HG02798 (cell line): ENCODE results near the gene BEND3.
"Not testable (repeated sequence)": the region's sequence is repeated elsewhere in the genome, so short reads cannot be mapped to it uniquely, and the experiment has no call there.

Experiments
- ATAC-seq: cut with Tn5 transposase; IDR thresholded peaks from one replicate; pipeline ENCODE4 v1.9.1; 2021; ENCODE audit warnings: mild to moderate bottlenecking; ENCODE audit not compliant: unreplicated experiment, poor library complexity

Gene BEND3

DNA sequence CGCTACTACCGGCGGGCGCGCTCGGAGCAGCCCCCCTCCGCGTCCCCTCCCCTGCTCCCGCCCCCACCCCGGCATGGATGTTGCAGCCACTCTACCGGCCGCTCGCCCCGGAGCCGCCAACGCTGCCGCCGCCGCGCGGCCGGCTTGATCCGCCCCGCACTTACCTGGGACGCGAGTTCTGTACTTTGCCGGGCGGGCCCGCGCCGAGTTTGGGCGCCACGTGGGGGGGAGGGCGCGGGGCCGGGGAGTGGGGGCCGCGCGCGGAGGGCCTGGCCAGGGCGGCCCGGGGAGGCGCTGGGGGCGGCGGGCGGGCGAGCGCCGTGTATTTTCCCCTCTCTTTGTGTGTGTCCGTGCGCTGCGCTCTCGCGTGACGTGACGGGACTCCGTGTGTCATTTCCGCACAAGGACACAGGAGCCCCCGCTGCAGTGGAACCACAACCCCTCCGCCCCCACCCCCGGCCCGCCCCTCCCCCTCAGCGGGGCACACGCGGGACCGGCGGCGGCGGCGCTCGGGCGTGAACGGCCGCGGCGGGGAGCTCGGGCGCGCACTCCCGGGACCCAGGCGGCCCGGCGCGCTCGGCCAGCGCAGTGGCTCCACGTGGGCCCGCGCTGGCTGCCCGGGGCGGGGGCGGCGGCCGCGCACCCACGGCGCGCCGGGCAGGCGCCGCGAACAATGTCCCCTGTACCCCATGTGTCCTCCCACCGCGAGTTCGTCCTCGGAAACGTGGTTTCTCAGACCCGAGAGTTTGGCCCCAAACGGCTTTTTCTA lies at the start of gene BEND3:
TSS of gene BEND3 (minus strand) at position 590 of the 769 bp plus-strand sequence. CDS start 16,230 bp downstream, outside the sequence.
- ATAC-seq: peak; percentile 29

DNA sequence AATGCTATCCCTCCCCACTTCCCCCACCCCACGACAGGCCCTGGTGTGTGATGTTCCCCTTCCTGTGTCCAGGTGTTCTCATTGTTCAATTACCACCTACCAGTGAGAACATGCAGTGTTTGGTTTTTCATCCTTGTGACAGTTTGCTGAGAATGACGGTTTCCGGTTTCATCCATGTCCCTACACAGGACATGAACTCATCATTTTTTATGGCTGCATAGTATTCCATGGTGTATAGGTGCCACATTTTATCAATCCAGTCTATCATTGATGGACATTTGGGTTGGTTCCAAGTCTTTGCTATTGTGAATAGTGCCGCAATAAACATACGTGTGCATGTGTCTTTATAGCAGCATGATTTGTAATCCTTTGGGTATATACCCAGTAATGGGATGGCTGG lies 49.0 kb upstream of the BEND3 start:
- ATAC-seq: not testable (repeated sequence)

DNA sequence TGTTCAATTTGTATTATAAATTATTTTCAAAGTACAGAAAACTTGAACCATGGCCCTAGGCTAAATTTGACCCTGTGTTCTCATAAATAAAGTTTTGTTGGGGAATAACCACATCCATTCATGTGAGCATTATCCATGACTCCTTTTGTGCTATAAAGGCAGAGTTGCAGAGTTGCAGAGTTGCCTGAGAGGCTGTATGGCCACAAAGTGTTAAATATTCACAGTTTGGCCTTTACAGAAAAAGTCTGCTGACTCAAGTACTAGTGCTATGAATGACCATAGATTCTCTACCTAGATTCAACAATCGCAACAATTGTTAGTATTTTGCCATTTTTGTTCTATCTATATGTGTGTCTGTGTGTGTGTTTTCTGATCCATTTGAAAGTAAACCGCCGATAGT lies 46.2 kb upstream of the BEND3 start:
- ATAC-seq: no peak

DNA sequence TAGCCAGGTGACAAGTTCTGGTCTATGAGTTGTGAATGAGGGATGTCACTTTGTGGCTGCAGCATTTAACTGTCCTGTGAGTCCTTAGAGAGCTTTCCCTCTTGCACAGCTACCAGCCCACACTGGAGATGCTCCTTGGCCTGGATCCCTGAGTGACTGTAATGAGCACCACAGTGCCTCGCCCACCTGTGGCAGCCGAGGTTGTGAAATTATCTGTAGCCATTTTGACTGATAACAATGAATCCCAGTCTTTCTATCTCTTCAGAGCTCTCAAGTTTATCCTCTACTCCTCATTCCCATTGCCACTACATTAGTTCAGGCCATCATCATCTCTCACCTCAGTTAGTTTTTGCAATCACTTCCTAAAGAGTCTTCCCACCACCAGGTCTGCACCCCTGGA lies 41.3 kb upstream of the BEND3 start:
- ATAC-seq: no peak

DNA sequence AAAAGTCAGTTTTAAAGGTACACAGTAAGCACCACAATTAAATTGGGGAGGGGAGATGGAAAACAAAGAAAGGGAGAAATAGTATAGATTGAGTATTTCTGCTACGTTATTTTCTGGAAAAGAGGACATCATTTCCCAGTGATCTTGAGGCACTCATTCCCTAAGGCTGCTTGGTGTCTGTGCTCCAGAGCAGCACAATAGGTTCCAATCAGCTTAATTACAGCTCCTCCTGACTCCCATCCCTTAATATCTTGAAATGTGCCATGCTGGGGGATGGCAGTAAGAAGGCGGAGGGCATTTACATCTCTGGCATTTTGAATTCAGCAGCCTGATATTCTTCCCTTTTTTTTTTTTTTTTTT lies 39.5 kb upstream of the BEND3 start:
- ATAC-seq: no peak

DNA sequence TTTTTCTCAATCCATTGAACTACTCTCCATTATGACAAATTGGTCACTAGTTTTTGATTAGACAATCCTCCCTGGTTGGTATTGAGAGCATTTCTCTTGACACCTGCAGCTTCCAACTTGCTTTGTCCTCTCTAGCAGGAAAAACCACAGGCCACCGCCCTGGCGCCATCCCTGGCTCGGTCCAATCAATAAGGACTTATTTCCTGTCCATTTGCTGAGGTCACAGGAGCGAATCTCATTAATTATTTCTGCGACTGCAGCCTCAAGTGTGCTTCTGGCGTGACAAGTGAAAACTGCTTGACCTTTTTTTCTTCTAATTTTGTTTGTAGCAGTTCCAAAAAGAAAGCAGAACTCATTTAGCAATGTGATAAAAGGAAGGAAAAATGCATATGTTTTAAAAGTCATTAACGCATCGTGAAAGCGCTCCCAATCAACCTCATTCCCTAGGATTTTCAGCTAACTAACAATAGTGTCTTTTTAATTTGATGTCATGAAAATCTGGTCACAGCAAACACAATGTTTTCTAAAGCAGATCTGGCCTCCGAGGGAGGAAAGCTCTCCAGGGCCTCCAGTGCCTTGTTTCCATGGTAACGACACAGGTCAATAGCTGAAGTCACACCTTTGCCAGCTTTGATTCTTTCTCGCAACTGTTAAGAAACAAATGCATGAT lies 39.0 kb upstream of the BEND3 start:
- no peak for ATAC-seq

DNA sequence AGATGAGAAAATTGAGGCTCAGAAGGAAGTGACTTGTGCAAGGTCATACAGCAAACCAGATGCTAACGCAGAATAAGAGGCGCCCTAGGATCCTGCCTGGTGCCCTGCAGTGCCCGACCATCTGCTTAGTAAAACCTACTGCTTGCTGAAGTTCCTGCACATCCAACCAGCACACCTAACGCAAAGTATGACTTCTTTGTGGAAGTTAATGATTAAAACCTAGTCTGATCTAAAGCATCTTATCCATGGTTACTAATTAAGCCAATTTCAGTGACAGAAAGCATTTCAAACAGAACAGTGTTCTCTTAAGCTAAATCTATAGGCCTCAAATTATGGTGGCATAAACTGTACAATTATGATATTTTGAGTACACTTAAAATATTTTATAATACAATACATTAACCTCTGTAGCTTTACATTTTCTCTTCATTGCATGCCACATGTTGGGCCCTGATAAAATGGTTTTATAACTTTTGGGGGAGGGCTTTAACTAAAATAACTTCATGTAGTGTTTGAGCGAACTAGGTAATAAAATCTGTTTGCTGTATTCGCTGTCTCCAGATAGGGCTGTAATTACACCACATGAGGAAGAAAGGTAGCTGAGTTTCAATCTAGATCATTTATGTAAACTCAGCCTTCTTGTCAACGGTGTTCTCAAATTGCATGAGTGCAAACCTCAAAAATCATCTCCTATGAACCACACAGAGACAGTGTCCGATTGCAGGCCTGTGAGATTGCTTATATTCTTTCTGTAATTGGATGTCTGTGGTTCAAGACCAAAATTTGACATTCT lies 37.5 kb upstream of the BEND3 start:
- ATAC-seq: no peak

DNA sequence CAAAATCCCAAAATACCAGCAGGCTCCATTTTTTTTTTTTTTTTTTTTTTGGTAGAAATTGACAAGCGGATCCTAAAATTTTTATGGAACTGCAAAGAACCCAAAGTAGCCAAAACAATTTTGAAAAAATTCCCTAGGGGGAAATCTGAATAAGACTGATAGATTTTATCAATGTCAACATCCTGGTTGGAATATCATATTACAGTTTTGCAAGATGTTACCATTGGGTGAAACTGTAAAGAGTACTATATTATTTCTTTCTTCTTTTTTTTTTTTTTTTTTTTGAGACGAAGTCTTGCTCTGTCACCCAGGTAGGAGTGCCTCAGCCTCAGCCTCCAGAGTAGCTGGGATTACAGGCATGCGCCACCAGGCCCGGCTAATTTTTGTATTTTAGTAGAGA lies 29.4 kb upstream of the BEND3 start:
- ATAC-seq: no peak

DNA sequence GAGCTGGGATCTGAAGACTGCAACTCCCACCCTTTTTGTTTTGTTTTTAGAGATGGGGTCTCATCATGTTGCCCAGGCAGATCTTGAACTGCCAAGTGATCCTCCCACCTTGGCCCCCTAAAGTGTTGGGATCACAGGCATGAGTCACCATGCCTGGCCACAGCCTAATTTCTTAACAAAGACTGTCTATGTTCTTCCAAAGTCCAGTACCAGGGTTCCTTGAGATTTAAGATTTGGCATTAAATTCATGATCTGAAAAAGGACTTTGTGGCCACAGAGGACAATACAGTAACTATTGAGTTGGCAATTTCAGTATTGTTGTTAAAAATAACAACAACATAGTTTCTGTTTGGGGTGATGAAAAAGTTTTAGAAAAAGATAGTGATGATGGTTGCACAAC lies 28.7 kb upstream of the BEND3 start:
- no peak for ATAC-seq

DNA sequence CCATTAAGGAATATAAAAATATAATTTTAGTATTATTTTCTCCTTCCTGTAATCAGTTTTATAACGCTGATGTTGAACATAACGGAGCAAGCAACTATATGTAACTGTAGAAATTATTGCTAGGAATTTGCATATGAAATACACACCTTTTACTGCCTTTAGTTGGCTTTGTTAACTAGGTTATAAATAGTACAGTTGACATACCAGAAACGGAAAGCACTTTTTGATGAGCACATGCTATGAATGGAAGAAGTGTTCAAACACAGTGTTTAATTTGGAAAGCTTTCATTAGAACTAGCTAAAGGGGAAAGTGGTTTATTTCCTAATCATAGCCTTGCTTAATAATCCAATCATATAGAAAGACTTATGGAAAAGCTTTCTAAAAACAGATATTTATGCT lies 25.3 kb upstream of the BEND3 start:
- no peak for ATAC-seq

DNA sequence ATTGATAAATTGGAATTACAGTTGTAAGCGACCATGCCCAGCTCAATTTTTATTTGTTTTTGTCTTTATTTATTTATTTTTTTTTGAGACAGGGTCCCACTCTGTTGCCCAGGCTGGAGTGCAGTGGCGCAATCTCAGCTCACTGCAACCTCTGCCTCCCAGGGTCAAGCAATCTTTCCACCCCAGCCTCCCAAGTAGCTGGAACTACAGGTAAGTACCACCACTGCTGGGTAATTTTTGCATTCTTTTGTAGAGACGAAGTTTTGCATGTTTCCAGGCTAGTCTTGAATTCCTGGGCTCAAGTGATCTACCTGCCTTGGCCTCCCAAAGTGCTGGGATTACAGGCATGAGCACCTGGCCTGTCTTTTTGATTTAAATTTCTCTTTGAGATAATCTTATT lies 21.0 kb upstream of the BEND3 start:
- ATAC-seq: not testable (repeated sequence)

DNA sequence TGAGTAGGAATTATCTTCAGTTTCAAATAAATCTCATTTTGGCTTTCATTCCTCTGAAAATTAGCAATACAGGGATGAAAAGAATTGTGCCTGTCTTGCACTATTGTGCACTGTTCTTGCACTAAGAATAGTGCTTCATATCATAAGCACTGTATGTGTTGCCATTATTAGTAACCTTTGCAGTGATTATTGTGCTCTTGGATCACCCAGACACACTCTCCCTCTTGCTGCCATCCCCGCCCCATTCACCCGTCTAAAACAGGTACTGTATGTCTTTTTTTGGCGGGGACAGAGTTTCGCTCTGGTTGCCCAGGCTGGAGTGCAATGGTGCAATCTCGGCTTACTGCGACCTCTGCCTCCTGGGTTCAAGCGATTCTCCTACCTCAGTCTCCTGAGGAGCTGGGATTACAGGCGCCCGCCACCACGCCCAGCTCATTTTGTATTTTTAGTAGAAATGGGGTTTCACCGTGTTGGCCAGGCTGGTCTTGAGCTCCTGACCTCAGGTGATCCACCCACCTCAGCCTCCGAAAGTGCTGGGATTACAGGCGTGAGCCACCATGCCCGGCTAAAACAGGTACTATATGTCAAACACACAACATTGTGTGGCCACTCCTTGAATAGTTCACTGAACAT lies 19.8 kb upstream of the BEND3 start:
- ATAC-seq: not testable (repeated sequence)

DNA sequence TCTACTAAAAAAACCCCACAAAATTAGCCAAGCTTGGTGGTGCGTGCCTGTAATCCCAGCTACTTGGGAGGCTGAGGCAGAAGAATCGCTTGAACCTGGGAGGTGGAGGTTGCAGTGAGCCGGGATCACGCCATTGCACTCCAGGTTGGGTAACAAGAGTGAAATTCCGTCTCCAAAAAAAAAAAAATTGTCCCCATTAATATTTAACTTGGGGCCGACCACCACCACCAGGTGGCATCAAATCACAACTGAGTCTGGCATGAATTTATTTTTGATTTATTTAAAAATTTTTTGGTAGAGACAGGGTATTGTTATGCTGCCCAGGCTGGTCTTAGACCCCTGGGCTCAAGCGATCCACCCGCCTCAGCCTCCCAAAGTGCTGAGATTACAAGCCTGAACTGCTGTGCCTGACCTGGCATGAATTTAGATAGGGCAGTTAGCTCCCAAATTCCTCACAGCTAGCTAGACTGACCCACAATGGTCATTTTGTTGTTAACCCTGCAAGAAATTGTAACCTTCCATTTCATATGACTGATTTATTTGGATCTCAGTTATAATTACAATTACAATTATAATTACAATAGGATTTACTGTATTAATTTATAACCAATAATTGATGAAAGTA lies 17.1 kb upstream of the BEND3 start:
- no peak for ATAC-seq

DNA sequence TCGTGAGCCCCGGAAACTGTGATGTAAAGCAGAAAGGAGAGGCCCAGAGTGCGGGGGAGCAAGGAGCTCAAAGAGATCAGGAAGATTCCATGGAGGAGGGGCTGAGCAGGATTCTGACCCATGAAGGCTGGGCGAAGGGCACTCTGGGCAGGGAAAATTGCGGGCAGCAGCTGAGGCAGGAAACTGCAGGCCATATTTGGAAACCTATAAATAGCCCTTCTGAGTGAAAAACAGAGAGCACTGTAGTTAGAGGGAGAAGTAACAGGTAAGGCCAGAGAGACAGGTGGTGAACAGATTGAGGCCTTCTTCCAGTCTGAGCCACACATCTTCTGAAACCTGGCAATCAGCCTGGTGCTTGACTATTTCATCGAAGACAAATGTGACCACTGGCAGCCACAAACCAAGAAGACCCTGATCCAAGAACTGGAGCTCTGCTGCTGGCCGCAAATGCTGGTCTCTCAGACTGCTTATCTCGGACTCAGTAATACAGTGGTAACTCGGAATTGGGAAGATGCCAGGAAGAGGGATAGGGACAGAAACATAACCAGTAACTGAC lies 14.1 kb upstream of the BEND3 start:
- no peak for ATAC-seq

DNA sequence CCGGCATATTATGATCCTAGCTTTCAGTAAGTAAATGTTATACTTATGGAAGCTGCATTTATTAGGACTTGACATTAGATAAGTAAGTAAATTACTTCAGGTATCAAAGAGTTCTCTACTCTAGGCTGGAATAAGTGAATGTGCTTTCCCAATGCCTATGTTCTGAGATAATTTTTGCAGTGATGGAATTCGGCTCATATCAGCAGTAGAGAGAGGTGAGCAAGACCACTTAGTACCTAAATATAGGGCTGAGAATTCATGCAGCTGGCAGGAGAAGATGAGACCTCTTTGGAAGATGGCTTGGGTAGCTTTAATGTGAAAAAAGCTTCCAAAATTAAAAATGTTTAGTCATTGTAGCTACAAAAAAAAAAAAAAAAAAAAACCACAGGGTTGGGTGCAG lies 13.3 kb upstream of the BEND3 start:
- no peak for ATAC-seq

DNA sequence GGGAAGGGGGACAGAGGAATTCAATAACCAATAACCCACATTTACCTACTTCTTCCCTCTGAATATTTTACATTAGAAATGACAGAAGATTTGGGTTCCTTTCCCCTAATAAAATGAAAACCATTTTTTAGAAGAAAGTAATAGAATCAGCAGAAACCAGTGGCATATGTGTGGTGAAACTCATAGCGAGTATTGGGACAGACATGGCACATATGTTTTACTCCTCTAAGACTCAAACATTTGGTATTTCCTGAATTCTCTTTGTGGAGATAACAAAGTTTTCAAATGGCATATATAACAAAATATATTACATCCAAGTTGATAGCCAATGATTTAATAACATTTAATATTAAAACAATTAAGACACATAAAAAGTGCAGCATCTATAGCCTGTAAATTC lies 12.9 kb upstream of the BEND3 start:
- ATAC-seq: no peak

DNA sequence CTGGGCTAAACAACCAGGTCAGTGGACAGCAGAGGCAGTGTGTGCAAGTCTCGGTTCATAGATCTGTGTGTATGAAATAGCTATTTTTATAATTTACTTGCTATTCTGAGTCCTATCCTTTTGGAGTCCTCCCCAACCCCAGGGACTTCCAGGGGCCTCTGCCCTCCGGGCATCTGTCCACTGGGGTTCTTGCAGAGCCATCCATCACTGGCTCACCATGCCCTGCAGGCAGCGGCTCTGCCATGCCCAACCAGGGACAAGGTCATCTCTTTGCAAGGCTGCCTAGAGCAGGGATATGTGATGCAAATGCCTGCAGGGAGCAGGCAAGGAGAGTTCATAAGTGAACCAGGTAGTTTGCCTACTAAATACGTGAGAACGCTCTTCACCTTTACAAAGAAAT lies 10.5 kb upstream of the BEND3 start:
- no peak for ATAC-seq

DNA sequence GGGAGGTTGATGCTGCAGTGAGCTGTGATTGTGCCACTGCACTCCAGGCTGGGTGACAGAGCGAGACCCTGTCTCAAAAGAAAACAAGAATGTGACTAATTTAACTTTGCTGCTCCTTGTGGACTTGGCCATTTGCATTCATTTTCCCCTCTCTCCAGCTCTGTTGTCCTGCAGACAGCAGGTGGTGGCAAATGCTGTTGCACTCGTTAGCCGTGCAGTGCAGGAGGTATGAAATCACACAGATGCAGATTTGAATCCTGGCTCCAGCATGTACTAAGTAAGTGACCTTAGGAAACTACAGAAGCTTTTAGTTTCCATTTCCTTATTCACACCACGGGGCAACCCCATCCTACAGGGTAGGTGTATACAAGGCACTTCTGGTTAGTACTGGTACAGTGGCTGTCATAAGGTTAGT lies 9.6 kb upstream of the BEND3 start:
- ATAC-seq: peak; percentile 63

DNA sequence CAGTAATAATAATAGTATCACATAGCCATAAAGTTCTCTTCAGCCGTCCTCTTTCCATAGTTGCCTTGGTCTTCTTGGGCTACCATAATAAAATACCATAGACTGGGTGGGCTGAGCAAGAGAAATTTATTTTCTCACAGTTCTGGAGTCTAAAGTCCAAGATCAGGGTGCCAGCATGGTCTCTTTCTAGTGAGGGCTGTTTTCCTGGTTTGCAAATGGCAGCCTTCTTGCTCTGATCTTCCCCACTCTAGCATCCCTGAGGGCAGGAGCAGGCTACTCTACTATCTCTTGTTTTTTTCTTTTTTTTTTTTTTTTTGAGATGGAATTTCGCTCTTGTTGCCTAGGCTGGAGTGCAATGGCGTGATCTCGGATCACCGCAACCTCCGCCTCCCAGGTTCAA lies 8.2 kb upstream of the BEND3 start:
- no peak for ATAC-seq

DNA sequence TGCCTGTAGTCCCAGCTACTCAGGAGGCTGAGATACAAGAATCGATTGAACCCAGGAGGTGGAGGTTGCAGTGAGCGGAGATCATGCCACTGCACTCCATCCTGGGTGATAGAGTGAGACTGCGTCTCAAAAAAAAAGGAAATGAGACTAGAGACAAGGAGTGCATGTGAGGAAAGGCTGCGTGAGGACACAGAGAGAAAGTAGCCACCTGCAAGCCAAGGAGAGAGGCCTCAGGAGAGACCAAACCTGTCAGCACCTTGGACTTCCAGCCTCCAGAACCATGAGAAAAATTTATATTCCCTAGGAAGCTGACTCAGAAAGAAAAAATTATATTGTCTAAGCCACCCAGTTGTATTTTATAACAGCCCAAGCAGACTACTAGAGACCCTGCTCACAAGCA lies 7.4 kb upstream of the BEND3 start:
- no peak for ATAC-seq
